Left cardiac atrium (tissue), 4 donors: ENCODE results near the gene NPY1R. TPM values are rescaled to one million over a fixed set of nuclear protein-coding genes. Genes with fewer than 3 reads are reported as not detected.

Experiments
- ATAC-seq, 2 donors: fragments of 200-7000 bp; cut with Tn5 transposase; one replicate each; pipeline ENCODE4 v1.9.1; 2020; ENCODE audit warnings: mild to moderate bottlenecking in 2 of 2, moderate library complexity in 2 of 2
- DNase-seq: peaks from one replicate; pipeline ENCODE4 v3.0.0-alpha.2; 2020
- intact Hi-C, 2 donors: fragments of 100-400 bp; cut with DNase I; formaldehyde crosslinking; loops; one replicate each; pipeline versions ENCODE4 v1.14.1 to v1.15.1; 2022 to 2023
- total RNA-seq, 2 donors: library from RNA; stranded (reverse); fragmentation: NEBNext Ultra II Directional; extraction: Animal tissue kit (Norgen Biotek cat#: 25700); gene quantifications; one replicate each; pipeline ENCODE4 v1.2.1, GENCODE V29; 2021
- donor health status: DM: no; HTN: yes; CAD: no.
- donor health status: DM: no; HTN: yes; CAD: no; lungs with severe emphysema.
- donor health status: DM: yes; HTN: yes; CAD: no.
- donor health status: Dilated cardiomyopathy.

The NPY1R gene
- total RNA-seq, 2 donors from 2014 or later = 2.8 to 2.9 TPM

DNA sequence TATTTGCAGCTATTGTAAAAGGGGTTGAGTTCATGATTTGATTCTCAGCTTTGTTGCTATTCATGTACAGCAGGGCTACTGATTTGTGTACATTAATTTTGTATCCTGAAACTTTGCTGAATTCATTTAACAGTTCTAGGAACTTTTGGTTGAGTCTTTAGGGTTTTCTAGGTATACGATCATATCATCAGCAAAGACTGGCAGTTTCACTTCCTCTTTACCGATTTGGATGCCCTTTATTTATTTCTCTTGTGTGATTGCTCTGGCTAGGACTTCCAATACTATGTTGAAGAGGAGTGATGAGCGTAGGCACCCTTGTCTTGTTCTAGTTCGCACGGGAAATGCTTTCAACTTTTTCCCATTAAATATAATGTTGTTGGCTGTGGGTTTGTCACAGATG lies 48.1 kb downstream of the NPY1R start:
- intact Hi-C loops = no loop called here
- ATAC-seq (no peak), DNase-seq (no peak)

DNA sequence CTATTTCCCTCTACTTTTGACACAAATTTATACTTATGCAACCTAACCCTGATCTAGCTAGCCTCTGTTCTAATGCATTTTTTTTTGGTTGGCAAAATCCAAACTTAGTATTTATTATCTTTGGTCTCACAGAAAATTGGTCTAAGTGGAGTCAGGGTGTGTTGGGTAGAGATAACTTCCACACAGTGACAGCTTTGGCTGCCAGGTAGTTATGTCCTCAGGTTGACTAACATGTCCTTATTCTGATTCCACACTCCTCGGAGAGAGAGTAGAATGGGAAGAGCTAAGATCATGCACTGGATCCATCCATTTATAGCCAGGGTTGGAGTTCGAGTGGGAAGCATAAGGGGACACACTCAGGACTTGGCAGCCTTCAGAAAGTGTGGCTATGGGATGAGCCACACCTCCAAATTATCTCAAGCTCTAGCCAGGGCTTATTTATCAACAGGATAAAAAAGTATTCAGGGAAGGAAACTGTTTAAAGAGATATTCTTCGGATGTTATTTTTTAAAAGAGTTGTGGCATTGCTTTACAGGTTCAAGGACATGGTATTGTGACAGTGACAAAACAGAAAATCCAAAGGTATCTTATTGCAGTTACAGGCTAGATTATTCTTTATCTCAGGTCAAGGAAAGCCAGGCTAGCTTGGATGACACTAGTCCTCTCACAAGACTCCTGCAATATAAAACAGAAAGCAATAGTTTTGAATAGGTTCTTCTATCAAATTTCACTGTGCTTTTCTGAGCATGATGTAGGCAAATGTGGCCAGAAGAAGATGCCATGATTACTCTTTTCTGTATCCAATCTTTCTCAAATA lies 51.5 kb downstream of the NPY1R start:
- no peak for ATAC-seq
- intact Hi-C loops = no loop called here
- no peak for DNase-seq

DNA sequence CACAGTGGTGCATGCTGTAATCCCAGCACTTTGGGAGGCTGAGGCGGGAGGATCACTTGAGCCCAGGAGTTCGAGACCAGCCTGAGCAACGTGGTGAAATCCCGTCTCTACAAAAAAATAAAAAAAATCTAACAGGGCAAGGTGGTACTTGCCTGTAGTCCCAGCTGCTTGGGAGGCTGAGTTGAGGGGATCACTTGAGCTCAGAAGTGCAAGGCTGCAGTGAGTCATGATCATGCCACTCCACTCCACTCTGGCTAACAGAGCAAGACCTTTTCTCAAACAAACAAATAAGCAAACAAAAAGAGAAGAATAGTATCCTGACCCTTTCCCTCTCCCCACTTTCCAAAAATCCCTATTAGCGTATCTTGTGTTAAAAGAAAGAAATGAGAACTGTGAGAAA lies 52.7 kb downstream of the NPY1R start:
- intact Hi-C loops = no loop called here
- DNase-seq (no peak), ATAC-seq (no peak)

DNA sequence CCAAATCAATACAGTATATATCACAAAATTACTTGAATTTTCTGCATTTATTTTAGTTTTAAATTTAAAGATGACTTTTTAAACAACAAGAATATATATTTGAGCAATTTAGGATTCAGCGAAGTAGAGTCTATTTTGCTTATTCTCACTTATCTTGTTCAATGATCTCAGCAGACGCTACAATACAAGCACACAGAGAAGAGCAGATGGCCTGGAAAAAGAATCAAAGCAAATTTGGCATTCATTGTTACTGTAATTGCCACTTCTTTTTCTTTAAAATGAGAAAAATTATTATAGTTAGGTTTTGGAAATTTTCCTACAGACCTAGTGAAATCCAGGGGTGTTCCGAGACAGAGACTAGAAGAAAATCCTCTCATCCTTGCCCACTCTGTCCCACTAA lies 57.5 kb downstream of the NPY1R start:
- no peak for DNase-seq
- intact Hi-C loops = no loop called here
- ATAC-seq = no peak

Other genes starting within 250 kb of the NPY1R start
- 10 to 100 TPM in 1 of 2 donors, 1 to 10 TPM in 1; 9.9 to 14.5 TPM for gene NAF1, start 165.7 kb downstream of the NPY1R start, total RNA-seq
- gene NPY5R, start 11.3 kb upstream of the NPY1R start, total RNA-seq = under 1 TPM; 0.15 to 0.21 TPM
- not detected for gene TKTL2, start 141.2 kb upstream of the NPY1R start, total RNA-seq
- gene TMA16, start 162.1 kb upstream of the NPY1R start, total RNA-seq = 10 to 100 TPM; 10.2 to 19.6 TPM